Smooth muscle cell (in vitro differentiated cells): ENCODE results near the gene UTP3. TPM values are rescaled to one million over a fixed set of nuclear protein-coding genes. Genes with fewer than 3 reads are reported as not detected.
"Not testable (repeated sequence)": the region's sequence is repeated elsewhere in the genome, so short reads cannot be mapped to it uniquely, and the experiment has no call there.

ENCODE experiments used
- DNase-seq: peaks from one replicate; lab custom pipeline; 2025; ENCODE audit not compliant: unreplicated experiment; lab: John Stamatoyannopoulos, UW
- H2AFZ ChIP-seq: fragments of 200-600 bp; sonication (generic); 2 replicates; pipeline ENCODE4 v1.6.0; 2016; ENCODE audit warnings: antibody characterized with exemption, low read depth, mild to moderate bottlenecking
- H3F3A ChIP-seq: fragments of 200-600 bp; sonication (generic); 2 replicates; pipeline ENCODE4 v1.6.0; 2017; ENCODE audit warnings: antibody characterized with exemption, low read depth
- H3K27ac ChIP-seq: fragments of 200-600 bp; sonication (generic); 2 replicates; pipeline ENCODE4 v1.5.1; 2016; ENCODE audit warnings: low read depth, mild to moderate bottlenecking
- H3K27me3 ChIP-seq: fragments of 200-600 bp; sonication (generic); 2 replicates; pipeline ENCODE4 v1.6.1; 2016; ENCODE audit warnings: low read depth, mild to moderate bottlenecking
- H3K36me3 ChIP-seq: fragments of 200-600 bp; sonication (generic); 2 replicates; pipeline ENCODE4 v1.5.1; 2016; ENCODE audit warnings: low read depth
- H3K4me1 ChIP-seq: fragments of 200-600 bp; sonication (generic); 2 replicates; pipeline ENCODE4 v1.5.1; 2016; ENCODE audit warnings: low read depth
- H3K4me2 ChIP-seq: fragments of 200-600 bp; sonication (generic); 2 replicates; pipeline ENCODE4 v1.6.0; 2016; ENCODE audit warnings: mild to moderate bottlenecking
- H3K4me3 ChIP-seq: fragments of 200-600 bp; sonication (generic); 2 replicates; pipeline ENCODE4 v1.5.1; 2016; ENCODE audit warnings: mild to moderate bottlenecking
- H3K79me2 ChIP-seq: fragments of 200-600 bp; sonication (generic); 2 replicates; pipeline ENCODE4 v1.6.0; 2016; ENCODE audit warnings: low read depth, mild to moderate bottlenecking
- H3K9ac ChIP-seq: fragments of 200-600 bp; sonication (generic); 2 replicates; pipeline ENCODE4 v1.6.0; 2016; ENCODE audit warnings: low read depth
- H3K9me3 ChIP-seq: fragments of 200-600 bp; sonication (generic); replicated peaks from 2 replicates; pipeline ENCODE4 v1.5.1; 2016; ENCODE audit warnings: low read depth
- H4K20me1 ChIP-seq: fragments of 200-600 bp; sonication (generic); 2 replicates; pipeline ENCODE4 v1.6.0; 2016; ENCODE audit warnings: low read depth
- CTCF ChIP-seq: fragments of 200-600 bp; sonication (generic); IDR thresholded peaks from 2 replicates; pipeline ENCODE4 v1.5.1; 2017; ENCODE audit warnings: borderline replicate concordance, mild to moderate bottlenecking, antibody characterized with exemption; ENCODE audit not compliant: insufficient read depth, poor library complexity, severe bottlenecking
- WGBS: methylation state at CpG from one replicate; pipeline ENCODE4 v1.1.7; 2016; ENCODE audit warnings: low lambda C conversion rate; 5-methylcytosine and 5-hydroxymethylcytosine counted together
- polyA plus RNA-seq: library from polyadenylated mRNA; unstranded; fragments of >200 nt; fragmentation: Nextera tagmentation; extraction: Ambion mirVana; gene quantifications from 2 replicates; pipeline ENCODE4 v1.2.1, GENCODE V29; 2016
- total RNA-seq: library from RNA; depleted of rRNA; stranded (reverse); fragments of >200 nt; gene quantifications from 2 replicates; pipeline ENCODE4 v1.2.3, GENCODE V29; 2014

Gene UTP3
- total and polyA plus RNA-seq, 2 experiments from 2014 or later, result 11.8 to 15.2 TPM

- Histone ChIP-seq H3K4me2 (no peak overlapping the region), H3K36me3 (no peaks in the 10 kb centered on the region), H2AFZ (no peak overlapping the region), H3K9me3 (no peaks in the 10 kb centered on the region), H3F3A (no peaks in the 10 kb centered on the region), H3K27ac (no peak overlapping the region), H3K4me3 (no peak overlapping the region), H3K79me2 (no peaks in the 10 kb centered on the region), H3K9ac (no peak overlapping the region), H3K27me3 (no peaks in the 10 kb centered on the region), H3K4me1 (no peaks in the 10 kb centered on the region), H4K20me1 (no peaks in the 10 kb centered on the region)
- no peak for TF ChIP-seq CTCF
- 97% methylated on average over 1 of the region's 1 CpG for WGBS
- DNase-seq, result no peak
Measured at GRCh38 chr4:70678383-70678999, 9.8 kb upstream of the UTP3 start.

DNA sequence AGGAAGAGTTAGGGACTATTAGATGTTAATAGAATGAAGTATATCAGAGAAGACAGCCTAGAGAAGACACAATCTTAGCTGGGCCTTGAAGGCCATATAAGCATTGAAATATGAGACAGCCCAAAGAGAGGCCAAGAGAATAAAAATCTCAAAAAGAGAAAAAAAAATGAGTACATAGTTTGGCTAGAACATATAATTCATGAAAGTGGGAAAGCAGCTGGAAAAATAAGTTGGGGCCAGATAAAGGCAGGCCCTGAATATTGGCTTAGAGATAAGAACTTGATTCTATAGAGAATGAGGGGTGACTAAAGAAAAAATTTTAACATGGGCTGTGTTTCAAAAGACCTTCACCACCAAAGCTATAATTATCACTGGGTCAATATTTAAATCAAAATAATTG lies 7.4 kb upstream of the UTP3 start:
- no peak overlapping the region for H3K4me3 ChIP-seq
- H4K20me1 ChIP-seq, result no peaks in the 10 kb centered on the region
- H3K4me2 ChIP-seq, result no peak overlapping the region
- no peak overlapping the region for H3K9ac ChIP-seq
- H3K27me3 ChIP-seq, result peaks cover 3% of the 10 kb centered on the region
- H3K36me3 ChIP-seq, result no peaks in the 10 kb centered on the region
- no peaks in the 10 kb centered on the region for H3K79me2 ChIP-seq
- no peak overlapping the region for H2AFZ ChIP-seq
- H3K27ac ChIP-seq, result no peak overlapping the region
- no peaks in the 10 kb centered on the region for H3K4me1 ChIP-seq
- H3F3A ChIP-seq, result no peaks in the 10 kb centered on the region
- H3K9me3 ChIP-seq, result no peaks in the 10 kb centered on the region
- no peak for TF ChIP-seq CTCF
- no peak for DNase-seq

GRCh38 chr4:70681704-70682103 lies 6.6 kb upstream of the UTP3 start:
- DNase-seq, result no peak
- no peak for TF ChIP-seq CTCF
- H4K20me1 ChIP-seq, result no peaks in the 10 kb centered on the region

GRCh38 chr4:70682142-70682541 lies 6.2 kb upstream of the UTP3 start:
- not testable (repeated sequence) for H3F3A ChIP-seq, H3K27ac ChIP-seq, H3K9me3 ChIP-seq, H3K79me2 ChIP-seq, H3K4me2 ChIP-seq, H3K36me3 ChIP-seq, H2AFZ ChIP-seq, H4K20me1 ChIP-seq, H3K4me3 ChIP-seq, H3K27me3 ChIP-seq, H3K4me1 ChIP-seq, H3K9ac ChIP-seq, DNase-seq
- WGBS, result 94% methylated on average over 3 of the region's 3 CpGs

More at GRCh38 chr4:70681704-70682103, 6.6 kb upstream of the UTP3 start:
- Histone ChIP-seq H3F3A (no peaks in the 10 kb centered on the region), H3K9me3 (no peaks in the 10 kb centered on the region), H3K36me3 (no peaks in the 10 kb centered on the region), H3K4me2 (no peak overlapping the region), H3K27me3 (peaks cover 3% of the 10 kb centered on the region), H3K4me1 (no peaks in the 10 kb centered on the region), H3K4me3 (no peak overlapping the region), H3K27ac (no peak overlapping the region), H3K79me2 (no peaks in the 10 kb centered on the region), H2AFZ (no peak overlapping the region), H3K9ac (no peak overlapping the region)
